D341Med (cell line): ENCODE data around the gene SLC25A28.

Source experiments
- DNase-seq: peaks from one replicate; pipeline ENCODE4 v3.0.0; 2012; ENCODE audit warnings: low spot score

The SLC25A28 gene

GRCh38 chr10:99619851-99620710 is at the start of gene SLC25A28:
SLC25A28 (minus strand) TSS chr10:99620439; CDS start chr10:99620335, 104 bp downstream.
- peak; percentile 85 for DNase-seq

GRCh38 chr10:99667108-99667751 is 47.0 kb upstream of the SLC25A28 start:
- no peak for DNase-seq

- no peak for DNase-seq
Observed at GRCh38 chr10:99665304-99665703, 45.1 kb upstream of the SLC25A28 start.

GRCh38 chr10:99661377-99661763 is 41.1 kb upstream of the SLC25A28 start:
- DNase-seq: no peak

- DNase-seq: no peak
Observed at GRCh38 chr10:99660662-99661376, 40.6 kb upstream of the SLC25A28 start.

- no peak for DNase-seq
Observed at GRCh38 chr10:99659868-99660366, 39.7 kb upstream of the SLC25A28 start.

GRCh38 chr10:99659031-99659867 is 39.0 kb upstream of the SLC25A28 start, which contains the start of gene ENTPD7:
ENTPD7 (plus strand) TSS chr10:99659509; CDS start chr10:99659957, 448 bp downstream.
- peak; percentile 94 for DNase-seq

- no peak for DNase-seq
Observed at GRCh38 chr10:99658622-99659030, 38.4 kb upstream of the SLC25A28 start.

- no peak for DNase-seq
Observed at GRCh38 chr10:99656199-99657064, 36.2 kb upstream of the SLC25A28 start.

GRCh38 chr10:99654390-99655175 is 34.3 kb upstream of the SLC25A28 start:
- DNase-seq: no peak

GRCh38 chr10:99652800-99653390 is 32.7 kb upstream of the SLC25A28 start:
- DNase-seq: no peak

- no peak for DNase-seq
Observed at GRCh38 chr10:99648717-99649116, 28.5 kb upstream of the SLC25A28 start.

GRCh38 chr10:99647601-99648151 is 27.4 kb upstream of the SLC25A28 start:
- DNase-seq: no peak

GRCh38 chr10:99633832-99634231 is 13.6 kb upstream of the SLC25A28 start:
- DNase-seq: no peak

- no peak for DNase-seq
Observed at GRCh38 chr10:99631496-99631895, 11.3 kb upstream of the SLC25A28 start.

GRCh38 chr10:99630991-99631390 is 10.8 kb upstream of the SLC25A28 start:
- no peak for DNase-seq

GRCh38 chr10:99630433-99630832 is 10.2 kb upstream of the SLC25A28 start:
- no peak for DNase-seq

- DNase-seq: no peak
Observed at GRCh38 chr10:99629625-99629978, 9.4 kb upstream of the SLC25A28 start.
